NCI-H2081 (cell line): Measurements from ENCODE around the gene PARD6A.
"Not testable (repeated sequence)": the region's sequence is repeated elsewhere in the genome, so short reads cannot be mapped to it uniquely, and the experiment has no call there.

Experiments used
- DNase-seq, 2 experiments: peaks; one replicate each; lab custom pipeline; 2025; lab: John Stamatoyannopoulos, UW

PARD6A gene

DNA sequence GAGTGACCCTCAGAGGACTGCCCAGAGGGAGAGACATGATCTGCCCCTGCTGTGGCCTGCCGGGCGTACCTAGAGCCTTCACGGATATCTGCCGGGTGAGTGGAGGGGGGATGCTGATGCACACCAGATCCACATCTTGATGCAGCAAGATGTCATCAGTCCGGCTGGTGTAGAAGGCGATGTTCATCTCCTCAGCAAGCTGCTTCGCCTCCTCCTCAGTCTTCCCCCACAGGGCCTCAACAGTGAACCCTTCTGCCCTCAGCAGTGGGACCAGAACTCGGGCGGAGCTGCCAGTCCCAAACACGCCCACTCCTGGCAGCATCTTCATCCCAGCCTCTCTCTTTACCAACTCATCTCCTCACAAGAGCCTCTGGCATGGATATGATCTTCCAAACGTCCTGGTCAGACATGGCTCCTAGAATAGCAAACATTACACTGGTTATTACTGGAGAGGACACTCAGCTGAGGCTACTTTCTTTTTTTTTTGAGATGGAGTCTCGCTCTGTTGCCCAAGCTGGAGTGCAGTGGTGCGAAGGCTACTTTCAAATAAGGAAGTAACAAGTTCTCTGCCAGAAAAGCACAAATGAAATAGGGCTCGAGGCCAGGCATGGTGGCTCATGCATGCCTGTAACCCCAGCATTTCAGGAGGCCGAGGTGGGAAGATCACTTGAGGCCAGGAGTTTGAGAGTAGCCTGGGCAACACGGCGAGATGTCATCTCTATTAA lies 24.8 kb downstream of the PARD6A start:
- DNase-seq = no peak

DNA sequence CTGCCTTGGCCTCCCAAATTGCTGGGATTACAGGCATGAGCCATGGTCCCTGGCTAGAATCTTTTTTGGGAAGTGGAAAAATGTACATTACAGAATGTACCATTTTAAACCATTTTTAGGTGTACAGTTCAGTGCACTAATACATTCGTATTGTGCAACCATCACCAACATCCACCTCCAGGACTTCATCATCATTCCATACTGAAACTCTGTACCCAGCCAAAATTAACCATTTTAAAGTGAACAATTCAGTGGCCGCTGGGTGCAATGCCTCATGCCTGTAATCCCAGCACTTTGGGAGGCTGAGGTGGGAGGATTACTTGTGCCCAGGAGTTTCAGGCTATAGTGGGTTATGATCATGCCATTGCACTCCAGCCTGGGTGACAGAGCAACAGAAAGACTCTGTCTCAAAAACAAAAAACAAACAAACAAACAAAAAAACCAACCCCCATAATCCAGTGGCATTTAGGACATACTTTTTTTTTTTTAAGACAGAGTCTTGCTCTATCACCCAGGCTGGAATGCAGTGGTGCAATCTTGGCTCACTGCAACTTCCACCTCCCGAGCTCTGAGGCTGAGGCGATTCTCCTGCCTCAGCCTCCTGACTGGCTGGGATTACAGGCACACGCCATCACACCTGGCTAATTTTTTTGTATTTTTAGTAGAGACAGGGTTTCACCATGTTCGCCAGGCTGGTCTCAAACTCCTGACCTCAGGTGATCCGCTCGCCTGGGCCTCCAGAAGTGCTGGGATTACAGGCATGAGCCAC lies 32.9 kb downstream of the PARD6A start:
- not testable (repeated sequence) for DNase-seq

DNA sequence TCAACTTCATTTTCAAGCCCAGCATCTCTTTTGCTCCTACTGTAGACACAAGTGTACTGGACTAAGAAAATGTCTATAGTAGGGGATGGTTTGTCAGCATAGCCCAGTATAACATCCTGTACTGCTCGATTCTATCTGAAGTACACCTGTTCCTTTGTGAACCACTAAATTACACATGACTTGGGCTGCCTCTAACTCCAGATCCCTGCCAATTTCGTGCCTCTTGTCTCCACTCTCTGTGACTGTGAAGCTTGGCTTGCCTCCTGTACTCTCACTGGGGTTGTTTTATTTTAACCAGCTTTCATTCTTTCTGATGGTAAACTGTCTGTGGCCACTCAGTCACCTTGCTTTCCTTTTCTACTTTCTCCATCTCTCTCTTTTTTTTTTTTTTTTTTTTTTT lies 33.9 kb downstream of the PARD6A start:
- no peak for DNase-seq

DNA sequence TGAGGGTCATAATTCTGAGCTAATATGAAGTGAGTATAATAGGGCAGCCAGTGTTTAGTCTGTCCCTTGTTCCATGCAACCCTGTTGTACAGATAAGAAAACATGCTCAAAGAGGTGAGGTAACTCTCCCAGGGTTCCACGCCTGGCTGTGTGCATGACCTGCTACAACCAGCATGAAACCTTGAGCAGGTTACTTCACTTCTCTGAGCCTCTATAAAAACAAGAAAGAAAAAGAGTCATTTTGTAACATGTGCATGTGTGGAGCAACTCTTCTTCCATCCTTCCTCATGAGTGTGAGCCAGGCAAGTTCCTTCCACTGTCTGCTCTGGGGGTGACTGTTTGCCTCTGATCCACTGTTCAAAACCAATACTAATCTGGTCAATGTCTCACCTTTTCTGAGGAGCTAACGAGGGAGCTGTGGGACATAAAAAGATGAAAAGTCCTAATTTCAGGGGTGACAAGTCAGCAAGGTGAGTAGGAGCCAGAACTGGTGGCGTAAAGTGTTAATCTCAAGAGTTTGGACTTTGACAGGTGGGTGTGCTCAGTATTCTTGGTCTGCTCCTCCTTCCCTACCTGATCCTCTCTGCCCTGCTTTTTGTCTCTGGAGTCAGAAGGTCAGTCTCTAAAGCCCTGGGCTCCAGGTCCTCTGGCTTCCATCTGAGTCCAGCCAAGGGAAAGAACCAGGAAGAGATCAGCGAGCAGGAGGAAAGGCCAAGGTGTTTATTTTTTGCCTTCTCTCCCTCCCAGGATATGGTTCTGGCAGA lies 36.8 kb downstream of the PARD6A start:
- no peak for DNase-seq

DNA sequence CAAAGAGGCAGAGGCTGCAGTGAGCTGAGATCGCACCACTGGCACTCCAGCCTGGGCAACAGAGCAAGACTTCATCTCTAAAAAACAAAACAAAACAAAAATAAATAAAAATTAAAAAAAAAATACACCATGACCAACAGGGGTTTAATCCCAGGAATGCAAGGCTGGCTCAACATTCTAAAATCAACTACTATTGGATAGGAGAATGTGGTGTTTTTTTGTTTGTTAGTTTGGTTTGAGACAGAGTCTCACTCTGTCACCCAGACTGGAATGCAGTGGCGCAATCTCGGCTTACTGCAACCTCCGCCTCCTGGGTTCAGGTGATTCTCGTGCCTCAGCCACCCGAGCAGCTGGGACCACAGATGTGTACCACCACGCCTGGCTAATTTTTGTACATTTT lies 38.5 kb downstream of the PARD6A start:
- no peak for DNase-seq

DNA sequence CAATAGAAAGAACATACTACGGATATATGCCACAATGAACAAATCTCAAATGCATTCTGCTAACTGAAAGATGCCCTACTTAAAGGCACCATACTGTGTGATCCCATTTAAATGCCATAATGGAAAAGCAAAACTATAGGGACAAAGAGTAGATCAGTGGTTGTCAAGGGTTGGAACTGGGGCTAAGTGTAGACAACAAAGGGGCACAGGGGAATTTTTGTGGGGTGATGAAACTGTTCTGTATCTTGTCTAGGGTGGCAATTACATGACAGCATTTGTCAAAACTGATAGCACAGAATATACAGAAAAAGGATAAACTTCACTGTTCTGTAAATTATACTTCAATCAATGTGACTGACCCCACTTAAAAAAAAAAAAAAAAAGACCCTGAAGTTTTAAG lies 40.7 kb downstream of the PARD6A start:
- DNase-seq = no peak

DNA sequence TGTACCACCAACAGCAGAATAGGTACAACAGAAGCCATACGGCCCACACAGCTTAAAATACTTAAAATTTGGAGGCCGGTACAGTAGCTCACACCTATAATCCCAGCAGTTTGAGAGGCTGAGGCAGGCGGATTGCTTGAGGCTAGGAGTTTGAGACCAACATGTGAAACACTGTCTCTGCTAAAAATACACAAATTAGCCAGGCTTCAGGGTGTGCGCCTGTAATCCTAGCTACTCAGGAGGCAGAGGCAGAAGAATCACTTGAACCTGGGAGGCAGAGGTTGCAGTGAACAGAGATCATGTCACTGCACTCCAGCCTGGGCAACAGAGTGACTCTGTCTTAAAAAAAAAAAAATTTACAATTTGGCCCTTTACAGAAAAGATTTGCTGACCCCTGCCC lies 41.4 kb downstream of the PARD6A start:
- no peak for DNase-seq

DNA sequence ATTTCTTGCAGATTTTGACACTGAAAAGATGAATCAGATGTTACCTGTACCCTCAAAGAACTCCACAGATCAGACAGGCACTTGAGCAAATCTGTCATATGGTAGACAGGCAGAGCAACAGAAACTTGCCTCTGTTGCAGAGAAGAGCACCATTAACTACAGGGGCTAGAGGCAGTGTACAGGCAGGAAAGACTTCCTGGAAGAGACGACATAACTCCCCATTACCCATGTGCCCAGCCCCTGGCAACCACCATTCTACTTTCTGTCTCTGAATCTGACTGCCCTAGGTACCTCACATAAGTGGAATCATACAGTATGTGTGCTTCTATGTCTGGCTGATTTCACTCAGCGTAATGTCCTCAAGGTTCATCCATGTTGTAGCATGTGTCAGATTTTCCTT lies 42.9 kb downstream of the PARD6A start:
- no peak for DNase-seq

DNA sequence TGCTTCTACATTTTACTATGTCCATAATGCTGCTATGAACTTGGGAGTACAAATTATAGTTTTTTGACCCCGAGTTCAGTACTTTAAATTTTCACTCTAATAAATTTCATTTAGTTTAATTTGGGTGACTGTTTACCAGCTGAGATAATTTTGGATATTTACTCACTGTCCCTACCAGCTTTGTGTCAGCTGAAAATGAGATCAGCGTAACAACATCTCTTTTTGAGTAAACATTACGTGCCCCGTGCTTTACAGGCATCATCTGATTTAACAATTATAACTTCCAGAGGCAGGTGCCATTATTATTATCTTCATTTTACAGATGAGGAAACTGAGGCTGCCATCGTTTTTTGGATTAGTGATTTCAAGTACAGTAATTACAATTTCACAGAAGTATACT lies 43.4 kb downstream of the PARD6A start:
- no peak for DNase-seq

DNA sequence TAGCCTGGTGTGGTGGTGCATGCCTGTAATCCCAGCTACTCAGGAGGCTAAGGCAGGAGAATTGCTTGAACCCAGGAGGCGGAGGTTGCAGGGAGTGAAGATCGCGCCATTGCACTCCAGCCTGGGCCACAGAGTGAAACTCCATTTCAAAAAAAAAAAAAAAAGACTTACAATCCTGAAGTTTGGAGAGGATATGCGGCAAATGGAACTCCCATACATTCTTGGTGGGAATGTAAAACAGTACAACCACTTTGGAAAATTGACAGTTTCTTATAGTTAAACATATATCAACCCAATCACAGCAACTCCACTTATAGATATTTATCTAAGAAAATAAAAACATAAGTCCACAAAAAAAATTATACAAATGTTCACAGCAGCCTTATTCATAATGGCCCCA lies 46.5 kb downstream of the PARD6A start:
- DNase-seq = no peak

DNA sequence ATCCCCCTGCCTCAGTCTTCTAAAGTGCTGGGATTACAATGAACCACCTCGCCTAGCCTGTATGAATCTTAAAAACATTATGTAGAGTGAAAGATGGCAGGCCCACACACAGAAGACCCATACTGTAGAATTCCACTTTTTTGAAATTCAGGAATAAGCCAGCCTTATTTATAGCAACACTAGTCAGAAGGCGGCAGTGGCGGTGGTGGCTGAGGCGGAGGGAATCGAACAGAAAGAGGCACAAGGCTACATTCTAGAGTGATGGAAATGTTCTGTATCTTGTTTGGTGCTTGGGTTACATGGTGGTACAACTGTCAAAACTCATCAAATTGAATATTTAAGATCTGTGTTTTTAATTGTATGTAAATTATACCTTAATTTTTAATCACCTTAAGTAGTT lies 47.0 kb downstream of the PARD6A start:
- DNase-seq = no peak

DNA sequence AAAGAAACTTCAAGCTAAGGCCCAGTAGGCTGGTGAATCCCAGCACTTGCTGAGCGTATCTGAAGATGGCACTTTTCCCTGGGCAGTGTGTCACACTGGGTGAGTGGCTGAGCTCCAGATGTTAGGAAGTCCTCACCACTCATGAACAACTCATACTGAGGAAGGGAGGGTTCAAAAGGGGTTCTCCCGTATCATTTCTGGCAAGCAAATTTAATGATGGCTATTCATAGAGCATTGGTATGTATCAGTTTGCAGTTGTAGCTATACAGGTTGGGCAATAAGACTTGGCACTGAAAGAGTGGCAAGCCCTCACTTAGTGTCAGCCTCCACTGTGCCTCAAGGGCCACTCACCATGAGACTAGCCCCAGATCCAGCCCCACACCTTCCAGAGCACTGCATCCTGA lies 47.6 kb downstream of the PARD6A start:
- DNase-seq = no peak

DNA sequence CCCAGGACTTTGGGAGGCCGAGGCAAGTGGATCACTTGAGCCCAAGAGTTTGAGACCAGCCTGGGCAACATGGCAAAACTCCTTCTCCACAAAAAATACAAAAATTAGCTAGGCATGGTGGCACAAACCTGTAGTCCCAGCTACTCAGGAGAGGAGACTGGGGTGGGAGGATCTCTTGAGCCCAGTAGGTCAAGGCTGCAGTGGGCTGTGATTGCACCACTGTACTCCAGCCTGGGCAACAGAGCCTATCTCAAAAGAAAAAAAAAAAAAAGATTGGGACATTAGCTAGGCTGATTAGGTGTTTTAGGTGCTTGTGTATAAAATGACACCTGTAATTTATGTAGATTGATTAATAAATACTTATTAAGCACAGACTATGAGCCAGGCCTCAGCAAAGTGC lies 48.3 kb downstream of the PARD6A start:
- no peak for DNase-seq

DNA sequence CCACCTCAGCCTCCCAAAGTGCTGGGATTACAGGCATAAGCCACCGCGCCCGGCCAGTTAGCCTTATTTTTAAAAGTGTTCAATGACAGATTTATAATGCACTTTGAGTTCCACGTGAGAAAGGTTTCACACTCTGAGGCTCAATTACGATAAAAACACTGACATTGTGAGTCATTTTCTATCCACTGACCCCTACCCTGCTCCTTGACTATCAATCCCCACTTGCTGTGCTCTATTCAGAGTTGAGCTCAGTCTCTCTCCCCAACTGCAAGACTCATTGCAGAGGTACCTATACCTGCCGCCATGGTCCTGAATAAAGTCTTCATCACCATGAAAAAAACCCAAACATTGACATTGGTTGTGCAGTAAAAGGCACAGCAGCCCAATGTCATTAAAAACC lies 49.8 kb downstream of the PARD6A start:
- no peak for DNase-seq
